Germinal center (tissue), 1 donor: Measurements from ENCODE around the gene MSRB3.

ENCODE experiments used
- DNase-seq: peaks from one replicate; pipeline ENCODE4 v3.0.0; 2012; ENCODE audit warnings: mixed read lengths, low spot score

MSRB3 gene

DNA sequence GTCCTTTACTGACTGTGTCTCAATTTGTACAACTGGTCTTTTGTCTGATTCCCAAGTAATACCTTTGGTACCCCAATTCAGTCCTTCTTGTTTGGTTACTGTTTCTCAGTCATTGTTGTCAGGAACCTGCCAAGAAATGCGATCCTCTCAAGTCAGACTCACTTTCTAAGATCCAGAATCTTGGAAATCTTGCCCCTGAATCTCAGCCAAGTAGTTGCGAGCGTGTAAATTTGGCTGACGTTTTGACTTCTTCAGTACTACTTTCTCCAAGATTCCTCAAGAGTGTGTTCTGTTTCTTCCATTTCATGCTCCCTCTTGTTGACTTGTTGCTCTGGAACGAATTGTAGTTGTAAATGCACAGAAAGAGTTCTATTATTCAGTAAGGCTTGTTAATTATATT is 114.0 kb downstream of the MSRB3 start:
- DNase-seq, result no peak

DNA sequence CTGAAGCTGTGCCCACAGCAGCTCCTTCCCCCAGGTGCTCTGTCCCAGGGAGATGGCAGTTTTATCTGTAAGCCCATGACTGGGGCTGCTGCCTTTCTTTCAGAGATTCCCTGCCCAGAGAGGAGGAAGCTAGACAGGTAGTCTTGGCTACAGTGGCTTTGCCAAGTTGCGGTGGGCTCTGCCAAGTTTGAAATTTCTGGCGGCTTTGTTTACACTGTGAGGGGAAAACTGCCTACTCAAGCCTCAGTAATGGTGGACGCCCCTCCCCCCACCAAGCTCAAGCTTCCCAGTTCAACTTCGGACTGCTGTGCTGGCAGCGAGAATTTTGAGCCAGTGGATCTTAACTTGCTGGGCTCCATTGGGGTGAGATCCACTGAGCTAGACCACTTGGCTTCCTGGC is 124.7 kb downstream of the MSRB3 start:
- no peak for DNase-seq

- no peak for DNase-seq
These were observed 129.1 kb downstream of the MSRB3 start for GRCh38 chr12:65407388-65408149.

DNA sequence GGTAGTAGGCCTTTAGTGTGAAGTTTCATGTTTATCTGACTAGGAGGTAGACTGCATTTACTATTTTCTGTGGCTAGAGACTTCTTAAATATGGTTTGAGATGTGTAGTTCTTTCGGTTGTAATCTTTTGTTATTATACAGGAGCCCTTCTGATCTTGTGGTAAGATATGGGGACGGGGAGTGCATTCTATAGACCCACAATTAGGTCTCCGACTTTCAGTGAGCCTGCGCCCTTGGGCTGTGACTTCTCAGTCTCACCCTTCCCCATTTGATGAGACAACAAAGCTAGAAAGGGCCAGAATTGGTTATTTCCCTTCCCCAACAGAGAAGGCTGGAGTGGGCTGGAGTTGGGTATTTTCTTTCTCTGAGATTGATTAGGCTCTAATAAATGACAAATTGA is 130.0 kb downstream of the MSRB3 start:
- DNase-seq, result no peak

DNA sequence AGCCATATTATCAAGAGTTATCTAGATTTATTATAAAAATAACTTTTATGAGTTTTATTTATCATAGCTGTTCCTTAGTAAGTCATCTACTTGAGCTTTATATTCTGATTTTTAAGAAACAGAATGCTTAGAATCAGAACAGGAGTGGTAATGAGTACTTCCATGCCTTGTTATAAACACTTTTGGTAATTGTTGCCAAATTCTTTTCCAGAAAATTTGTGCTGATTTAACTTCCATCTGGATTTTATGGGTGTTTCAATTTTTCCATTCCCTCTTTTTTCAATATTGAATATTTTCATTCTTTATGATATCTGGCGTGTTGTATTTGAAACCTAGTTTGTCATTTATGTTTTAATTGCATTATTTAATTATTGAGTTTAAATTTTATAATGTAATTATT is 131.2 kb downstream of the MSRB3 start:
- DNase-seq, result no peak

DNA sequence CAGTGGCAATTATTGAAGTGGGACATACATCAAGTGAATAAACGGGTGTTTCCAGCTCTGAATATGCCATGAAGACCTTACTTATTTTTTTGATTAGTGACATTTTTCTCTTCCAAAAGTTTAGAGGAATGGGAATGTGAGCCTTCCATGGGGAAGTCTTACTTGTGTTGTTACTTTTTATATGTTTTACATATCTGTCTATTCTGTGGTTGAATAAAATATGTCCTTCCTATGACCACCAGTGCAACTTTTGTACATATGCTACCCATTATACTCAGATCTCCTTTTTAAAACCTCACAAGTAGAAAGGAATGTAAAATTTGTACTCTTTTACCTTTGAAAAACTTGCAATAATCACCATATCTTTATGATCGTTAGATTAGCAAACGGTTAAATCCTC is 132.7 kb downstream of the MSRB3 start:
- no peak for DNase-seq

DNA sequence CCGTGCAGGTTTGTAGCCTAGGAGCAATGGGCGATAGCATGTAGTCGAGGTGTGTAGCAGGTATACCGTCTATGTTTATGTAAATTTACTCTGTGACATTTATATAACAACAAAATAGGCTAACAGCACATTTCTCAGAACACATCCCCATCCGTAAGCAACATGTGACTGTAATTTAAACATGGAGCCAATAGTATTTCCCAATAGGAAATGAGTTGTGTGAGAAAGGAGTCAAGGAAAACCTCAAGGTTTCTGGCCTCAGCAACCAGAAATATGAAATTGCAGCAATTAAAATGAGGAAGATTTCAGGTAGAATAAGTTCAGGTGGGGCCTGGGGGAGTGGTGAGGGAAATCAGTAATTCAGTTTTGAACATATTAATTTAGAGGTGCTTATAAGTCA is 136.0 kb downstream of the MSRB3 start:
- no peak for DNase-seq

DNA sequence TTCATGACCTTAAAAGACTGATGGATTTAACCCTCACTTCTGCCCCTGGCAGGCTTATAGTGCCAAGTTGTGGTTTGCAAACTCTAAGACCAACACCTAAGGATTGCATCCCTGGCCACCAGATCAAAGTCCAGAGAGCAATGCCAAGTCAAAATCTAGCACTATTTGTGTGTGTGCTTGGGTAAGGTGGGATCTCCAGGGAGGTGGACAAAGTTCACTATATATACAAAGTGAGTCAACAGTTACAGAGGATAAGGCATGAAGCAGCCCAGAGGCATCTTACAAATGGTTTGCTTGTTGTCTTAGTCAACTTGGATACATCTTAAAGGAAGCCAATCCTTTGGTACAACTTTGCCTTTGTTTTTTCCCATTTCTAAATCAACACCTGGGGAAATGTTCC is 137.3 kb downstream of the MSRB3 start:
- DNase-seq, result no peak

GRCh38 chr12:65419284-65420072 is 141.0 kb downstream of the MSRB3 start:
- DNase-seq, result no peak

- DNase-seq, result no peak
These were observed 142.5 kb downstream of the MSRB3 start for GRCh38 chr12:65420941-65421340.

DNA sequence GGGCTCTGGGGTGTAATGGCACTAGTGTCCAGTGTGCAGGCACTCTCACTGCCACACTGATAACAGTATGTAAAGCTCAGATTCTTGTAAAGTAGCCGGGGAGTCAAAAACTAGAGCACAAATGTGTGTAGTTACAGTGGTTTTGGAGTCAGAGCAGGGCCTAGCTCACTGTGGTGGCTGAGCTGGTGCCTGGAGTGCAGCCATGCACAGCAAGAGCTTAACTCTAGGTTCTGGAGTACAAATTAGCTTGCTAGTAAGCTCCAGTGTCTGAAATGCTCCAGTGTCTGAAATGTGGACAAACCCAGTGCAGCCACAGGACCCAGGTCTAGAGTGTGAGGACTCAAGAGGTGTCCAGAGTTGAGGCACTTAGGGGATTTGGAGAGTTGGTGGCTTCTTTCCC is 149.2 kb downstream of the MSRB3 start:
- no peak for DNase-seq

- no peak for DNase-seq
These were observed 151.5 kb downstream of the MSRB3 start for GRCh38 chr12:65430006-65430405.

GRCh38 chr12:65430571-65431306 is 152.3 kb downstream of the MSRB3 start:
- DNase-seq, result no peak

GRCh38 chr12:65432114-65432513 is 153.6 kb downstream of the MSRB3 start:
- DNase-seq, result no peak

DNA sequence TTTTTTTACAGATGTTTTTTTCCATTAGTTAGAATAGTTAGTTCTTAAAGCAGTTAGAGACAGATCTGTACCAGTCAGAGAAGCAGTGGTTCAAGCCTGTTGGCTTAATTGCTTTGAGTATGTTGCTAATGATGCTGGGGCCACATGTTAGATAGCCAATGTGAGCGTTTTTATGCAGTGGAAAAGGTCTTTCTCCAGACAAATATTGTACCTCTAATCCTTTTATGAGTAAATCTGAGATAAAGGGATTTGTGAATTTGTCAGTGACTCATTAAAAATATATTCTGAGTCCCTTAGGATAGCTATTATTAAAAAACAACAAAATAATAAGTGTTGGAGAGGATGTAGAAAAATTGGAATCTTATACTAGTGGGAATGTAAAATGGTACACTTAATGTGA is 154.2 kb downstream of the MSRB3 start:
- DNase-seq, result no peak

DNA sequence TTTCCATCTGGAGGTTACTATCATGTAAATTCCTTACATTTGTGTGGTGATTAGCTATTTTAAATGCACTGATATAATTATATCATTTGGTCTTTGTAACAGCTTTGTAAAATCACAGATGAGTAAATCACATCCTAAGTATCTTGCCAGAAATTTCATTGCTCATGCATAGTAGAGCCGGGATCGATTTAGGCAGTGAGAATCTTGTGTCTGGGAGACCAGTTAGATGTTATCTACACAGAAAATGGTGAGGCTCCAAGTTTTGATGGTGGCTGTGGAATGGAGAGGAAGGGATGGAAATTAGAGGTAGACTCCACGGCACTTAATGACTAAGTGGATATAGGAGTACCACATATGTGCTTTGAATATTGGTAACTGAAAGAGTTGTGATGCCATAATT is 156.3 kb downstream of the MSRB3 start:
- DNase-seq, result no peak

DNA sequence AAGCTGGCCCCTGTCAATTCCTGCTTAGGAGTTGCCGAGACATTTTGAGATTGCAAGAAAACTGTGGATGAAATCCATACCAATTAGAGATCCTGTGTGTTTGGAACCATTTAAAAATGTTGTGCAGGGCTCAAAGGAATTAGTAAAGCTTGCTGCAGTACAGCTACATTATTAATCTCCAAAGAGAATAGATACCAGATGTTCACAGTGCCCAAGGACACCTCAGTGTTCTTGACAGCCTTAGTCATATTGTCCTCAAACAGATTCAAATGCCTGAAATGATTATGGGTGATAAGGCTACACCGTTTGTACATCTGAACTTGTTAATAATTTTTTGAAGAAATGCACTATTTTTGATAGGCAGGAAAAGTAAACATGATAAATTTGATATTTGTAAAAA is 164.6 kb downstream of the MSRB3 start:
- DNase-seq, result no peak

DNA sequence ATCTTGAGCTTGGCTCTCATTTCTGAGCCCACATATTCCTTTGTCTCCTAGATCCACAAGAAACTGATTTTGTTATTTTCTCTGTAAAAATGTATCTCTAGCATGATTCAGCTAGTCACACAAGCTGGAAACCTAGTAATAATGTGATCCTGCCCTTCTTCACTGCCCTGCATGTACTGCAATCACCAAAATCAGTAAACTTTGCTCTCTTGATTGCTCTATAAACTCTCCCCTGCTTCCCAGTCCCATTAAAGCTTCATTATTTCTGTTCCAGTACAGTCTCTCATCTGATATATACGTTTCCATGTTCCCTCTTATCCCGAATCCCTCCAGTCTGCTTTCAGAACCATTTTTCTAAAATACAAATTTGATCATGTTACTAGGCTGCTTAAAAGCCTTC is 166.5 kb downstream of the MSRB3 start:
- DNase-seq, result no peak

DNA sequence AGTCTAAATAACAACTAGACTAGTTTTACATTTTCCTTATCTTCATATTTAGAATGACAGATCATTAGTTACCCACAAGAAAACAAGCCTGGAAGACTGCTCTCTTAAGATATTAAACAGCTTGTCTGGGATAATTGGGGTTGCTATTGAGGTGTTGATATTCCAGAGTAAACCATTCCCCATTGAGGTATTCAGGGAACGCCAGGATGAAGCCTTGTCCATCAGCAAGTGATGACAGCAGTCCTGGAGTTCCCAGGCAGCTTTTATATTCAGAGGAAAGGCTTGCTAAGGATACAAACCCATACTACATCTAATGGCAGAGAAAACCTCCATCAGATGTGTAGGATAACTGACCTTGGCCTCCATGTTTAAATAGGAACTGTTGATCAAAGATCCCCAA is 168.4 kb downstream of the MSRB3 start:
- no peak for DNase-seq

DNA sequence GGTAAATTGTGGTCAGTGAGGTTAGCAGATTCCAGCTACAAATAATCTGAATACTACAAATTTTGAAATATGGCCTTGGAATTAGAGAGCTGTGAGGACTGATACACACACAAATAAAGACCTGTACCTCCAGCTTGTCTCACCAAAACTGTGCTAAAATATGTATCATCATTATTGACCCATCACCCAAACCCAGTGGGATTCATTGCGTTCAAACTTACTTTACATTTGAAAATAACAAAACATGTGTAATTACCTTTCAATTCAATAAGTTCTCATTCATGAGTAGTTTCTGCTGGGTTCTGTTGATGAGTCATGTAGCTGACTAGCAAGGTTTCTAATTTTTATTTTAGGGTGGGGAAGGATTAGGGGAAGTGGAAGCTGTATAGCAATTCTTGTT is 170.9 kb downstream of the MSRB3 start:
- DNase-seq, result no peak

- DNase-seq, result no peak
These were observed 172.1 kb downstream of the MSRB3 start for GRCh38 chr12:65450625-65451024.

GRCh38 chr12:65454115-65454787 is 175.8 kb downstream of the MSRB3 start:
- no peak for DNase-seq
